Thyroid gland (tissue), 4 donors: ENCODE data around the gene ORM2. TPM values are rescaled to one million over a fixed set of nuclear protein-coding genes. Genes with fewer than 3 reads are reported as not detected.

Experiments used
- DNase-seq, 2 donors: peaks; one replicate each; pipeline ENCODE4 v3.0.0-alpha.2; 2019
- H3K27ac ChIP-seq, 3 donors: fragments of 200-600 bp; sonication (generic); 1 replicate in 2 of 3; 2 replicates in 1 of 3; pipeline ENCODE4 v1.5.1; 2016 to 2019; ENCODE audit warnings: mild to moderate bottlenecking in 1 of 3, moderate library complexity in 1 of 3
- H3K27me3 ChIP-seq: fragments of 200-600 bp; sonication (generic); one replicate; pipeline ENCODE4 v1.5.1; 2019
- H3K36me3 ChIP-seq, 2 donors: fragments of 200-600 bp; sonication (generic); one replicate each; pipeline ENCODE4 v1.5.1; 2016 to 2019
- H3K4me1 ChIP-seq, 2 donors: fragments of 200-600 bp; sonication (generic); one replicate each; pipeline ENCODE4 v1.5.1; 2017 to 2019
- H3K4me3 ChIP-seq, 3 donors: fragments of 200-600 bp; sonication (generic); replicated peaks in 1 of 3; 1 replicate in 2 of 3; 2 replicates in 1 of 3; pipeline ENCODE4 v1.5.1; 2016; ENCODE audit warnings: mild to moderate bottlenecking in 1 of 3
- H3K9me3 ChIP-seq: fragments of 200-600 bp; sonication (generic); one replicate; pipeline ENCODE4 v1.5.1; 2017
- CTCF ChIP-seq, 6 experiments: fragments of 200-600 bp in 3 of 6; fragments of 450-650 bp in 3 of 6; sonication (generic) in 3 of 6; IDR thresholded peaks; one replicate each; pipeline ENCODE4 v1.5.1; 2016 to 2019; ENCODE audit warnings: antibody characterized with exemption in 6 of 6, mild to moderate bottlenecking in 2 of 6, inconsistent platforms in 1 of 6, moderate library complexity in 1 of 6
- POLR2A ChIP-seq, 2 donors: fragments of 450-650 bp; IDR thresholded peaks; one replicate each; pipeline ENCODE4 v1.6.1; 2017; ENCODE audit warnings: antibody characterized with exemption in 2 of 2, mild to moderate bottlenecking in 2 of 2, moderate library complexity in 1 of 2
- WGBS, 2 donors: methylation state at CpG; one replicate each; pipeline ENCODE4 v1.1.5; 2017; 5-methylcytosine and 5-hydroxymethylcytosine counted together
- intact Hi-C: fragments of 100-400 bp; cut with DNase I; formaldehyde crosslinking; loops from one replicate; pipeline ENCODE4 v1.15.1; 2023
- total RNA-seq, 4 donors: library from RNA; depleted of rRNA; stranded (reverse); fragments of >200 nt; gene quantifications; one replicate each; pipeline ENCODE4 v1.2.3, GENCODE V29; 2016

The ORM2 gene
- total RNA-seq, 4 donors from 2014 or later = not detected

- Histone ChIP-seq H3K36me3 (peaks cover 47 to 82% of the 10 kb centered on the region in 2 donors), H3K27me3 (no peaks in the 10 kb centered on the region), H3K4me1 (no peaks in the 10 kb centered on the region), H3K9me3 (no peaks in the 10 kb centered on the region), H3K4me3 (no peak overlapping the region), H3K27ac (no peak overlapping the region)
- TF ChIP-seq POLR2A (IDR thresholded peaks at IDR 0.05) (no peak), CTCF (IDR thresholded peaks at IDR 0.05) (no peak)
- WGBS, 2 donors = 83 to 96% methylated on average over 6 to 9 of the region's 9 CpGs
- no peak for DNase-seq
- intact Hi-C loops = no loop called here
Measured at GRCh38 chr9:114357911-114358328, 28.3 kb downstream of the ORM2 start.

- H3K36me3 ChIP-seq = peaks cover 47 to 83% of the 10 kb centered on the region in 2 donors
- 91 to 94% methylated on average over 7 of the region's 7 CpGs for WGBS, 2 donors
- H3K4me3 ChIP-seq = no peak overlapping the region
- no peak for TF ChIP-seq POLR2A (IDR thresholded peaks at IDR 0.05)
- TF ChIP-seq CTCF (IDR thresholded peaks at IDR 0.05) = no peak
- no peaks in the 10 kb centered on the region for H3K9me3 ChIP-seq
- no peak for DNase-seq
- H3K4me1 ChIP-seq = peaks cover 0 to 4% of the 10 kb centered on the region in 2 donors
- H3K27ac ChIP-seq = no peak overlapping the region
- no peaks in the 10 kb centered on the region for H3K27me3 ChIP-seq
- intact Hi-C loops = no loop called here
Measured at GRCh38 chr9:114359801-114360200, 30.1 kb downstream of the ORM2 start.

- Histone ChIP-seq H3K27ac (no peak overlapping the region), H3K4me1 (peaks cover 0 to 4% of the 10 kb centered on the region in 2 donors), H3K9me3 (no peaks in the 10 kb centered on the region), H3K4me3 (no peak overlapping the region), H3K36me3 (peaks cover 47 to 66% of the 10 kb centered on the region in 2 donors), H3K27me3 (no peaks in the 10 kb centered on the region)
- DNase-seq = no peak
- intact Hi-C loops = no loop called here
- TF ChIP-seq POLR2A (IDR thresholded peaks at IDR 0.05) = no peak
- TF ChIP-seq CTCF (IDR thresholded peaks at IDR 0.05) = no peak
- WGBS, 2 donors = 88 to 95% methylated on average over 6 to 7 of the region's 7 CpGs
Measured at GRCh38 chr9:114361542-114361941, 31.9 kb downstream of the ORM2 start.

- Histone ChIP-seq H3K4me3 (no peak overlapping the region), H3K4me1 (peaks cover 0 to 4% of the 10 kb centered on the region in 2 donors), H3K9me3 (no peaks in the 10 kb centered on the region), H3K27me3 (no peaks in the 10 kb centered on the region), H3K27ac (no peak overlapping the region), H3K36me3 (peaks cover 42 to 58% of the 10 kb centered on the region in 2 donors)
- intact Hi-C loops = no loop called here
- TF ChIP-seq CTCF (IDR thresholded peaks at IDR 0.05) (no peak), POLR2A (IDR thresholded peaks at IDR 0.05) (no peak)
- no peak for DNase-seq
- WGBS, 2 donors = 81 to 89% methylated on average over 4 to 11 of the region's 12 CpGs
Measured at GRCh38 chr9:114362394-114362793, 32.7 kb downstream of the ORM2 start.

GRCh38 chr9:114363424-114363823 is 33.8 kb downstream of the ORM2 start:
- H3K4me3 ChIP-seq = no peak overlapping the region
- TF ChIP-seq CTCF (IDR thresholded peaks at IDR 0.05) (no peak), POLR2A (IDR thresholded peaks at IDR 0.05) (no peak)
- no peak for DNase-seq
- H3K36me3 ChIP-seq = peaks cover 44 to 50% of the 10 kb centered on the region in 2 donors
- H3K4me1 ChIP-seq = peaks cover 0 to 4% of the 10 kb centered on the region in 2 donors
- H3K9me3 ChIP-seq = no peaks in the 10 kb centered on the region
- no peaks in the 10 kb centered on the region for H3K27me3 ChIP-seq
- 33 to 46% methylated on average over 2 of the region's 2 CpGs for WGBS, 2 donors
- intact Hi-C loops = no loop called here
- H3K27ac ChIP-seq = no peak overlapping the region
